AG09309 (cell line): Measurements from ENCODE around the gene AGAP3.

ENCODE experiments used
- DNase-seq: peaks from one replicate; pipeline ENCODE4 v3.0.0-alpha.2; 2010; ENCODE audit warnings: low read depth
- H3K4me3 ChIP-seq: 2 replicates; pipeline ENCODE4 v1.5.1; 2011; ENCODE audit warnings: mild to moderate bottlenecking, low read depth, low read length, moderate library complexity; ENCODE audit not compliant: control insufficient read depth
- TF ChIP-seq, protein P1 (sequence below): IDR thresholded peaks from 2 replicates; pipeline ENCODE4 v1.5.1; 2011; ENCODE audit warnings: mild to moderate bottlenecking, low read depth, low read length, inconsistent platforms; ENCODE audit not compliant: insufficient read depth, control insufficient read depth; ENCODE audit errors: missing control alignments

Gene AGAP3

DNA sequence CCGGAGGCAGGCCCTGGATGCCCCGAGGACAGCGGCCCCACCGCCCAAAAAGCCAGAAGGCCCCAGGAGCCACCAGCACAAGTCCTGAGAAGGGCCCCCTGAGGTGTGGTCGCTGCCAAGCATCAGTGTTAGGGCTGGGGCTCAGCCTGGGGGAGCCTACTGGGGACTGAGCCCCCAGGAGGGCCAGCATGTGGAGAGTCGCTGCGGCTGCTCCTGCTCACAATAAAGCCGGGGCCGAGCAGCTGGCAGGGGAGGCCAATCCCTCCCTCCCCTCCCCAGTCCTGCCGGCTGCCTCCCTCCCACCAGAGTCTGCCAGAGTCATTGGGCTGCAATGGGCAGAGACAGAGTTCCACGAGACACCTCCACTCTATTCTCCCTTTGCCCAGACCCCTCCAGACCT lies 41.0 kb upstream of the AGAP3 start:
- TF ChIP-seq, protein P1, sequence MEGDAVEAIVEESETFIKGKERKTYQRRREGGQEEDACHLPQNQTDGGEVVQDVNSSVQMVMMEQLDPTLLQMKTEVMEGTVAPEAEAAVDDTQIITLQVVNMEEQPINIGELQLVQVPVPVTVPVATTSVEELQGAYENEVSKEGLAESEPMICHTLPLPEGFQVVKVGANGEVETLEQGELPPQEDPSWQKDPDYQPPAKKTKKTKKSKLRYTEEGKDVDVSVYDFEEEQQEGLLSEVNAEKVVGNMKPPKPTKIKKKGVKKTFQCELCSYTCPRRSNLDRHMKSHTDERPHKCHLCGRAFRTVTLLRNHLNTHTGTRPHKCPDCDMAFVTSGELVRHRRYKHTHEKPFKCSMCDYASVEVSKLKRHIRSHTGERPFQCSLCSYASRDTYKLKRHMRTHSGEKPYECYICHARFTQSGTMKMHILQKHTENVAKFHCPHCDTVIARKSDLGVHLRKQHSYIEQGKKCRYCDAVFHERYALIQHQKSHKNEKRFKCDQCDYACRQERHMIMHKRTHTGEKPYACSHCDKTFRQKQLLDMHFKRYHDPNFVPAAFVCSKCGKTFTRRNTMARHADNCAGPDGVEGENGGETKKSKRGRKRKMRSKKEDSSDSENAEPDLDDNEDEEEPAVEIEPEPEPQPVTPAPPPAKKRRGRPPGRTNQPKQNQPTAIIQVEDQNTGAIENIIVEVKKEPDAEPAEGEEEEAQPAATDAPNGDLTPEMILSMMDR = no peak
- no peak for DNase-seq
- no peak overlapping the region for H3K4me3 ChIP-seq

DNA sequence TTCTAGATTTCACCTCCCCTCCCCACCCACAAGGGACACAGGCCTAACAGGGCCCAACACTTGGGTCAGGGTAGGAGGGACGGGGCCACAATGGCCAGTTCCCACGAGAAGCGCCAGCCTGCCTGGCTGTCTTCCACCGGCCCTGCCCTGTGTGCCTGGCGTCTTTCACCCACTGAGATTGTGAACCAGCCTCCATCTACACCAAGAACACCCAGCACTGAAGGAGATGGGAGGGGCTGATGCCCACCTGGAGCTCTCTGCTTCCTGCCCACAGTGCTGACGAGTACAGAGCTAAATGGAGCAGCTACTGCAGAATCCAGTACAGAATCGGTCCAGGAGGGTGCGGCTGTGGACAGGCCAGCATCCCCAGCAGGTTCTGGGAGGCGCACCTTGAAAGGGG lies 40.3 kb upstream of the AGAP3 start:
- H3K4me3 ChIP-seq = no peak overlapping the region
- TF ChIP-seq, protein P1 = no peak
- no peak for DNase-seq

DNA sequence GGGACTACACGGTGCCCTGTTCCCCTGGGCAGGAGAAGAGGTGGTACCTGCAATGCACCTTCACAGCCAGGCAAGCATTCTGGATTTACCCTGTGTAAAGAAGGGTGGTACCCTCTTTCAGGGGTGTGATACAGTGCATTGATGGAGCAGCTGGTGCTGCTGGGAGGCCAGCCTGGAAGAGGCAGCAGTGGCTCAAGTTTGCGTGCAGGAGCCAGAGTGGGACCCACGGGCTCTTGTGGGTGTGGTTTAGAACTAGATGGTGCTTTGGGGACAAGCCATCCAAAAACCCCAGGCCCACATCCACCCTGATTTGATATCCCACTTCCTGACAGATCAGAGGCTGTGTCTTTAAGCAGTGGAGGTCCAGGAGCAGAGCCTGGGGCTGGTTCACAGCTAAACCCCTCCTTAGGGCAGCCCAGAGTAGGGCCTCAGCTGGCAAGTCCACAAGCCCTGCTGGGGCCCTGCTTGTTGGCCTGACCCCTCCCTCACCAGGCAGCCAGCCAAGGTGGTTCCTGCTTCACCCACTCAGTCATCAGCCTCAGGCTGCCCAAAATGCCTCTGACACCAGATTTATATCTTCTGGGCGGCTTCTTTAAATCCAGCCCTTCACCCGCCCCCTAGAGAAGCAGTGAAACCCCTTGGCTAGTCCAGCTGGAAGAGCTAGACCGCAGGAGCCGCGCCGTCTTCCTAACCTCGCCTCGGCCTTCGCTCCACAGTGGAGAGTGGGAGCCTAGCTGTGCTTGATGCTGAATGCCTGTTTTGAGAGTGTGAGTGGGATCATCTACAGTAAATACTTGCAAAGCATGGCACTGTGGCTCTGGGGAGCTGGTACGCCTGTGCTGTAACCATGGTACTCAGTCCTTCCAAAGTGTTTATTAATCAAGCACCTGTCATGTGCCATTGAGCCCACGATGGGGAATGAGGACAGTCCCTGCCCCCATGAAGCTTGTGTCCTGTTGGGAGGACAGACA lies 39.4 kb upstream of the AGAP3 start:
- TF ChIP-seq, protein P1 = no peak

DNA sequence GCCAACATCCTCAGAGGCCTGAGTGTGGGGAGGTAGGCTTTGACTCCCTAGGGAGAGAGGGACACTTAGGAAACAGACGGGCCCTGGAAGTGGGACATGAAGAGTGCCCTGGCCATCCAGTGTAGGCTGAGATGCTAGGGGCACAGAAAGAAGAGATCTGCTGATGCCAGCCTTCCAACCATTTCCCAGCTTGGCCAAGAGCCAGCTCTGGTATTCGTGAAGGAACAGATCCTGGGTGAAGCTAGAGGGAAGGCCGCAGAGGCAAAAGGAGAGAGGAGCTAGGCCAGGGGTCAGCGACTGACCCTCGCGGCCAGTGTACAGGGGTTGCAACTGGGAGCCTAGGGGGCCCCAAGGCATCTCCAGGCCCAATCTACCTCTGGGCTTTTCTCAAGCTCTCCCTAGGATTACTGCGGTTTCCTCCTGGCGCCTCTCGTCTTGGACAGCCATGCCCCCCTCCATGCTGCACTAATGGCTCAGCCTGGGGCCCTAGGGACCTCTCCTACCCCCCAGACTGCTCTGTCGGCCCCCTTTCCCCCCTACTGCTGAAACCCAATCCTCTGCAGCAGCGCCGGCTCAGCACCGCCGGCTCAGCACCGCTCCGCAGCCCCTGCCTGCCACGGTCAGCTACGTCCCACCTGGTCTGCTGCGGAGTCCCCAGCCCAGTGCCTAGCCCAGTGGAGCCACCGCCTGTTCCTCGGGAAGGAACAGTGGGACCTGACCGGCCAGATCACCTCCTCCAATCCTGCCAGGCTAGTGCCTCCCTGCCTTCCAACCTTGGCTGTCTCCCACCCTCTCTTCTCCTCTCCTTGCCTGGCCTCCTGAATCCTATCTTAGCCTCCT lies 38.1 kb upstream of the AGAP3 start, which contains the start of gene ASIC3:
TSS of gene ASIC3 (plus strand) at position 556 of the 840 bp plus-strand sequence. CDS start 355 bp downstream, outside the sequence.
- no peak for DNase-seq
- TF ChIP-seq, protein P1 = no peak
- H3K4me3 ChIP-seq = no peak within 1 kb of the TSS

More for the DNA sequence above, 39.4 kb upstream of the AGAP3 start:
- no peak for DNase-seq
- no peak overlapping the region for H3K4me3 ChIP-seq

DNA sequence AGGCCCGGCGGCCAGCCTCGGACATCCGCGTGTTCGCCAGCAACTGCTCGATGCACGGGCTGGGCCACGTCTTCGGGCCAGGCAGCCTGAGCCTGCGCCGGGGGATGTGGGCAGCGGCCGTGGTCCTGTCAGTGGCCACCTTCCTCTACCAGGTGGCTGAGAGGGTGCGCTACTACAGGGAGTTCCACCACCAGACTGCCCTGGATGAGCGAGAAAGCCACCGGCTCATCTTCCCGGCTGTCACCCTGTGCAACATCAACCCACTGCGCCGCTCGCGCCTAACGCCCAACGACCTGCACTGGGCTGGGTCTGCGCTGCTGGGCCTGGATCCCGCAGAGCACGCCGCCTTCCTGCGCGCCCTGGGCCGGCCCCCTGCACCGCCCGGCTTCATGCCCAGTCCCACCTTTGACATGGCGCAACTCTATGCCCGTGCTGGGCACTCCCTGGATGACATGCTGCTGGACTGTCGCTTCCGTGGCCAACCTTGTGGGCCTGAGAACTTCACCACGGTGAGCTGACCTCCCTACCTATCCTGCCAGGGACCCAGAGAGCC lies 37.3 kb upstream of the AGAP3 start:
- DNase-seq = no peak
- TF ChIP-seq, protein P1 = no peak
- H3K4me3 ChIP-seq = no peak overlapping the region

DNA sequence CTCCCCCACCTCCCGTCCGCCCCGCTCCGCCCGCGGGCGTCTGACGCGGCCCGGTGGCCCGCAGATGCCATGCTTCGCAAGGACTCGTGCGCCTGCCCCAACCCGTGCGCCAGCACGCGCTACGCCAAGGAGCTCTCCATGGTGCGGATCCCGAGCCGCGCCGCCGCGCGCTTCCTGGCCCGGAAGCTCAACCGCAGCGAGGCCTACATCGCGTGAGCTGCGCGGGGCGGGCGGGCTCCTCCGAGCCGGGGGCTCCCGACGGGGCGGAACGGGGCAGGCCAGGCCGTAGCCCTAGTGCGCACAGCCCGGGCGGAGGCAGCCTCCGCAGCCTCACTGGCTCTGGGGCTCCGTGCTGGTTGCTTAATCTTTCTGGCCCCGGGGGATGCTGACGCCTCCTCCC lies 35.2 kb upstream of the AGAP3 start:
- H3K4me3 ChIP-seq = no peak overlapping the region
- TF ChIP-seq, protein P1 = no peak
- no peak for DNase-seq
